Left ventricle myocardium inferior (tissue), 1 donor: Measurements from ENCODE around the gene SHISAL2A. TPM values are rescaled to one million over a fixed set of nuclear protein-coding genes. Genes with fewer than 3 reads are reported as not detected.
"Not testable (repeated sequence)": the region's sequence is repeated elsewhere in the genome, so short reads cannot be mapped to it uniquely, and the experiment has no call there.

Source experiments
- DNase-seq: peaks from one replicate; pipeline ENCODE4 v3.0.0-alpha.2; 2020
- H3K27ac ChIP-seq: fragments of 200-600 bp; replicated peaks from 2 replicates; pipeline ENCODE4 v1.8.0; 2021
- H3K27me3 ChIP-seq: fragments of 200-600 bp; 2 replicates; pipeline ENCODE4 v1.8.0; 2021; ENCODE audit warnings: low read depth
- H3K36me3 ChIP-seq: fragments of 200-600 bp; 2 replicates; pipeline ENCODE4 v1.8.0; 2021
- H3K4me1 ChIP-seq: fragments of 200-600 bp; 2 replicates; pipeline ENCODE4 v1.8.0; 2021
- H3K4me3 ChIP-seq: fragments of 200-600 bp; 2 replicates; pipeline ENCODE4 v1.8.0; 2021; ENCODE audit warnings: mild to moderate bottlenecking, moderate library complexity
- H3K9me3 ChIP-seq: fragments of 200-600 bp; replicated peaks from 2 replicates; pipeline ENCODE4 v1.8.0; 2021
- CTCF ChIP-seq: fragments of 200-600 bp; IDR thresholded peaks from 2 replicates; pipeline ENCODE4 v1.8.0; 2021; ENCODE audit warnings: antibody characterized with exemption, mild to moderate bottlenecking, borderline replicate concordance
- intact Hi-C: fragments of 100-400 bp; cut with micrococcal nuclease; formaldehyde crosslinking; loops from one replicate; pipeline ENCODE4 v1.11.0; 2022
- total RNA-seq: library from RNA; stranded (reverse); fragmentation: NEBNext Ultra II Directional; extraction: Animal tissue kit (Norgen Biotek cat#: 25700); gene quantifications from one replicate; pipeline ENCODE4 v1.2.1, GENCODE V29; 2021
- donor health status: DM: no; HTN: yes; CAD: no; lungs with severe emphysema.

SHISAL2A gene
- total RNA-seq, 1 donor from 2014 or later = not detected

DNA sequence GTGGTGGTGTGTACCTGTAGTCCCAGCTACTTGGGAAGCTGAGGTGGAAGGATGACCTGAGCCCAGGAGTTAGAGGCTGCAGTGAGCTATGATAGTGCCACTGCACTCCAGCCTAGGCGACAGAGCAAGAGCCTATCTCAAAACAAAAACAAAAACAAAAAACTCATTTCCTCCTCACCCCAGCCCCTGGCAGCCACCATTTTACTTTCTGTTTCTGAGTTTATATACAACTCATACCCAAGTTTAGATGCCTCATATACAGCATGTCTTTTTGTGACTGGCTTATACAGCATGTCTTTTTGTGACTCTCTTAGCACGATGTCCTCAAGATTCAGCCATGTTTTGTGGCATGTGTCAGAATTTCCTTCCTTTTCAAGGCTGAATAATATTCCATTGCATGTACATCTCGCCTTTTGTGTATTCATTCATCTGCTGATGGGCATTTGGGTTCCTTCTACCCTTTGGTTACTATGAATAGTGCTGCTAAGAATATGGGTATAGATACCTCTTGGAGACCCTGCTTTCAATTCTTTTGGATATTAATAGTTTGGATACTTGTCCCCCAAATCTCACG lies 50.5 kb downstream of the SHISAL2A start:
- Histone ChIP-seq H3K4me3 (no peak overlapping the region), H3K27ac (no peak overlapping the region), H3K36me3 (peaks cover 22% of the 10 kb centered on the region), H3K9me3 (no peaks in the 10 kb centered on the region), H3K27me3 (no peaks in the 10 kb centered on the region), H3K4me1 (peaks cover 11% of the 10 kb centered on the region)
- intact Hi-C loops = loop anchor here (10.0 kb wide), 1 partner anchor 559 kb away; no protein-coding TSS in a partner anchor
- no peak for TF ChIP-seq CTCF
- no peak for DNase-seq

DNA sequence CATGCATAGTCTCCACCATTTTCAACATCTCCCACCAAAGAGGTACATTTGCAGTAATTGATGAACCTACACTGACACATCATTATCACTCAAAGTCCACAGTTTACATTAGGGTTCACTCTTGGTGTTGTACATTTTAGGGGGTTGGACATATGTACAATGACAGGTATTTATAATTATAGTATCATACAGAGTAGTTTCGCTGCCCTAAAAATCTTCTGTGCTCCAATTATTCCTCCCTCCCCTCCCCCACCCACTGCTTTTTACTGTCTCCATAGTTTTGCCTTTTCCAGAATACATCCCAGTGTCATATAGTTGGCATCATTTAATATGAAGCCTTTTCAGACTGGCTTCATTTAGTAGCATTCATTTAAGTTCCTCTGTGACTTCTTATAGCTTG lies 51.6 kb downstream of the SHISAL2A start:
- no peak overlapping the region for H3K27ac ChIP-seq
- no peak for TF ChIP-seq CTCF
- H3K27me3 ChIP-seq = no peaks in the 10 kb centered on the region
- H3K4me3 ChIP-seq = no peak overlapping the region
- intact Hi-C loops = loop anchor here (10.0 kb wide), 1 partner anchor 560 kb away; no protein-coding TSS in a partner anchor
- DNase-seq = no peak
- H3K36me3 ChIP-seq = peaks cover 31% of the 10 kb centered on the region
- peaks cover 11% of the 10 kb centered on the region for H3K4me1 ChIP-seq
- H3K9me3 ChIP-seq = no peaks in the 10 kb centered on the region

DNA sequence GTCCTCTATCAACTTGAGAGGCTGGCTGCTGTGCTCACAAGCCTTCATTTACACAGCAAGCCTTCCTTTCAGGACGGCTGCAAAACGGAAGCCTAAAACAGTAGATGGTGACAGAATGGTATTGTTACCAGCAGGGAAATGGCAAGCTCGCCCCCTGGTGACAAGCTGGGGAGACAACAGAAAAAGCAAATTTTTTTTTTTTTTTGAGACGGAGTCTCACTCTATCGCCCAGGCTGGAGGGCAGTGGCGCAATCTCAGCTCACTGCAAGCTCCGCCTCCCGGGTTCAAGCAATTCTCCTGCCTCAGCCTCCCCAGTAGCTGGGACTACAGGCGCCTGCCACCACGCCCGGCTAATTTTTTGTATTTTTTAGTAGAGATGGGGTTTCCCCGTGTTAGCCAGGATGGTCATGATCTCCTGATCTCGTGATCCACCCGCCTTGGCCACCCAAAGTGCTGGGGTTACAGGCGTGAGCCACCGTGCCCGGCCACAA lies 53.3 kb downstream of the SHISAL2A start:
- intact Hi-C loops = loop anchor here (10.0 kb wide), 1 partner anchor 562 kb away; no protein-coding TSS in a partner anchor
- H3K9me3 ChIP-seq, H3K4me3 ChIP-seq, H3K27ac ChIP-seq, H3K27me3 ChIP-seq: not testable (repeated sequence)
- Histone ChIP-seq H3K4me1 (peaks cover 11% of the 10 kb centered on the region), H3K36me3 (peaks cover 46% of the 10 kb centered on the region)
- peak; percentile 86 for TF ChIP-seq CTCF
- DNase-seq = peak; percentile 61

DNA sequence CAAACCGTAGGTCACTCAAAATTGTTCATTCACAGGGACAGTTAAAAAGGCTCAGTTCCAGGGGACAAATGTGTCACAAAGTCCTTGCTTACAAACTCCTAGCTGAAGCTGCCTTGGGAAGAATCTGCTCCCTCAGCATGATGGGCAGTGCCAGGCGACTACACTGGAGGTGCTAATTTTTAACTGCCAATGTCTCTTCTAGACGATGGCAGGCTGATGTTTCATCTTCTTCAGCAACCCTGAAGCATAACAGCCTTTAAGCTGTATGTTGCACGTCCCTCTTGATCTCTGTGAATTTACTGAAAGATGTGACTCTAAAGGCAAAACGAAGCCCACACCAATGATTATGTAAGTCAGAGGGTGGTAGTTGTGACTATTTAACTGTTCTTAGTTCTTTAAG lies 53.9 kb downstream of the SHISAL2A start:
- DNase-seq = no peak
- H3K27ac ChIP-seq = no peak overlapping the region
- intact Hi-C loops = loop anchor here (10.0 kb wide), 1 partner anchor 562 kb away; no protein-coding TSS in a partner anchor
- peaks cover 11% of the 10 kb centered on the region for H3K4me1 ChIP-seq
- TF ChIP-seq CTCF = no peak
- H3K27me3 ChIP-seq = no peaks in the 10 kb centered on the region
- no peak overlapping the region for H3K4me3 ChIP-seq
- peaks cover 51% of the 10 kb centered on the region for H3K36me3 ChIP-seq
- H3K9me3 ChIP-seq = no peaks in the 10 kb centered on the region

- H3K27ac ChIP-seq = no peak overlapping the region
- H3K36me3 ChIP-seq = peaks cover 57% of the 10 kb centered on the region
- H3K9me3 ChIP-seq = no peaks in the 10 kb centered on the region
- intact Hi-C loops = no loop called here
- peaks cover 6% of the 10 kb centered on the region for H3K4me1 ChIP-seq
- DNase-seq = no peak
- TF ChIP-seq CTCF = no peak
- H3K27me3 ChIP-seq = no peaks in the 10 kb centered on the region
- no peak overlapping the region for H3K4me3 ChIP-seq
Observed at GRCh38 chr1:52691821-52692220, 58.9 kb downstream of the SHISAL2A start.
